NCI-H510A treated with DMSO at 0.1 percent for 48 hours (cell line): ENCODE measurements around the gene CTNND2.

Source experiments
- DNase-seq: peaks from one replicate; lab custom pipeline; 2025; lab: John Stamatoyannopoulos, UW

The CTNND2 gene

DNA sequence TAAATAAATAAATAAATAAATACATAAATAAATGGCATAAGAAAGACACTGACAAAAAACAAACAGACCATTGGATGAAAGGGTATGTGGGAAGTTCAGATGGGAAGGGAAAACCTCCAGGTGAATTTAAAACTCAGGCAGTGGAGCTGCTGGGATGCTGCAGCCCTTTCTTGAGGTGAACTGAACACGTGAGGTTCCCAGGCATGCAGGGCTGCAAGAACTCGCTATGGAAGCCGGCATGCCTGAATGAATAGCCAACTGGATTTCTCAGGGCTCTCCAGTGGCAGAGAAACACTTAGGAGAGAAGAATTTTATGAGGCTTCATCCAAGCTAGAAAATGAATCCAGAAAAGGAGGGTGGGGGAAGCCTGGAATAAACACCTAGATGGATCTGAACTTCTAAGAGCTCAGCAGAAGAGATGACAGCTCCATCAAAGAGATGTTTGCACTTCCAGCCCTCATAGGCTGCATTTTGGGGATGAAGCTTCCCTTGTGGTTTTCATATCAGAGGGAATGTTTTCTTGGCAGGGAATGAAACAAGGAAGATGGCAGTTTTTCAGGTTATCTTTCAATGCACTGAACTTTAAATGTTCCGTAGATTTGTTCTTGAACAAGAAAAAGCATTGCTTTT lies 919.0 kb downstream of the CTNND2 start:
- DNase-seq = no peak

DNA sequence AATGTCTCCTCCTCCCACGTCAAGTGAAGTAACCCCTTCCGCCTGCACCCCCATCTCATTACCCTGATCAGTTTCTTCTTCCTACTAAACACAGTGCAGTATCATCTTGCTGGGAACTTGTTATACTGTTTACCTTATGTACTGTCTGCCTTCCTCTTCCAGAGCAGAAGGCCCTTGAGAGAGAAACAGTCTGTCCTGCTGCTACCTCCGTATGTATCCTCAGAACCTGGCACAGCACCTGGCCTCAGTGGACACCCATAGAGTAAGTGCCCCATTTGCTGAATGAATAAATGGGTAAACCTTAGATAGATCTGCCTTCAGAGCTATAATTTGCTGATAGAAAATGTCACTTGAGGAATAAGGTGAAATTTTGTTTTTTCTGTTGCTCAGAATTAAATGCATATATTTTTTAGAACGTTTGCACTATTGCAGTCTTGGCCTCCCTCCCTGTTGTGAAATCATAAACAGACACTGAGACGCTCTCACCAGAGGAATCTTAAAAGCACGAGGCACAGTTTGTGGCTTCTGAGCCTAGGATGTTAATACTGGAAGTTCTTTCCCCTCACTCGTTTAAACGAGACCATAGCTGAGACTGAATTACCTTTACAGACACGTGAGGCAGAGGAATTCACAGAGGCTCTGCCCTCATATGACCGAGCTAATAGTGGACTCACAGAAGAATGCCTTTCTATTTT lies 920.1 kb downstream of the CTNND2 start:
- DNase-seq = no peak

DNA sequence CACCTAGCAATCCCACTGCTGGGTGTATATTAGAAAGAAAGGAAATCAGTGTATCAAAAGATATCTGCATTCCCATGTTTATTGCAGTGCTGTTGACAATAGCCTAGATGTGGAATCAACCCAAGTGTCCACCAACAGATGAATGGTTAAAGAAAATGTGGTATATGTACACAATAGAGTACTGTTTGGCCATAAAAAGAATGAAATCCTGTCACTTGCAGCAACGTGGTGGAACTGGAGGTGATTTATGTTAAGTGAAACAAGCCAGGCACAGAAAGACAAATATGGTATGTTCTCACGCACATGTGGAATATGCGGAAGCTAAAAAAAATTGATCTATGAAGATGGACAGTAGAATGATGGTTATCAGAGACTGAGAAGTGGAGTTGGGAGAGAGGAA lies 921.6 kb downstream of the CTNND2 start:
- no peak for DNase-seq

DNA sequence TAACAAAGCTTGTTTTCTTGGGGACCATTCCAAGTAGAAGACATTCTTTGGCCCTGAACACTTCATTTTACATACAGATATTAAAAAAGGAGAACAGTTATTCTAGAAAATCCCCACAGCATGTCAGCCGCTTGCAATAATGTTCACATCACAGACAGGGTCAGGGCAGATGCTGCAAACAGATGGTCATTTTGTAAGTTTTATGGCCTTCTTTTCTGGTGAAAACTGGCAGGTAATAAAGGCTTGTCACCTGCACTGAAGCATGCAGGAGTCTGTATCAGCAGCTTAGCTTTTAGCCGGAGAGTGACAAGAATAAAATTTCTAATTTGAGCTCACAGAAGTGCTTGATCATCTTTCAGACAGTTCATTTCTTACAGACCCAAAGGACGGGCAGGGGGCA lies 922.3 kb downstream of the CTNND2 start:
- DNase-seq = no peak

DNA sequence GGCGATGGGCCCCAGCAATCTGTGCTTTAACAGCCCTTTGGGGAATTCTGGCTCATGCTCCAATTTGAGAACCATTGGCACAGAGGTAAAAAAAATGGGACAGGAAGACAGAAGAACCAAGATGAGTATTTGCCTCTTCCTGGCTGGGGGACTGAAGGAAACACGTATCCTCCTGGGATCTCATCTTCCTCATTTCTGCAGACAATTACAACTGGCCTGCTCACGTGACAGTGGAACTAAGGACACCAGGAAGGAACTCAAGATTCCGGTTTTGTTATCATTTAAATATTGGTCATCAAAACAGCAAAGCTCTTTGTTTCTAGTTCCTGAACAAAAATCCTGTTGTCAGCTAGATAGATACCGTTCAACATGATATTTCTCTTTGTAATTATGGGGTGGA lies 927.2 kb downstream of the CTNND2 start:
- no peak for DNase-seq

DNA sequence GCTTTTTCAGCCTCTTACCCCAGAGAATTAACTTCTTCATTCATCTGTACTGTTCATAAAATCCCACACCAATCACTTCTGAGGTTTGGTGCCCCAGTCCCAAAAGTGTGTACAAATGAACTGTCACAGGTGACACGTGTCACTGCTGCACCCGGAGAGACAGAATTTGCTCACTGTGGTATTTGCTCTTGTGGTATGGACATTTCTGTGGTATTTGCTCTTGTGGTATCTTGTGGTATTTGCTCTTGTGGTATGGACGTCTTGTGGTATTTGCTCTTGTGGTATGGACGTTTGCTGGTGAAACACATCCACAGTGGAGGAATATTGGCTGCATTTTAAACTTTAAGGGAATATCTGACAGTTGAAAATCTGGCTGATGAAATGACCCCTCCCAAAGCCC lies 928.3 kb downstream of the CTNND2 start:
- no peak for DNase-seq

DNA sequence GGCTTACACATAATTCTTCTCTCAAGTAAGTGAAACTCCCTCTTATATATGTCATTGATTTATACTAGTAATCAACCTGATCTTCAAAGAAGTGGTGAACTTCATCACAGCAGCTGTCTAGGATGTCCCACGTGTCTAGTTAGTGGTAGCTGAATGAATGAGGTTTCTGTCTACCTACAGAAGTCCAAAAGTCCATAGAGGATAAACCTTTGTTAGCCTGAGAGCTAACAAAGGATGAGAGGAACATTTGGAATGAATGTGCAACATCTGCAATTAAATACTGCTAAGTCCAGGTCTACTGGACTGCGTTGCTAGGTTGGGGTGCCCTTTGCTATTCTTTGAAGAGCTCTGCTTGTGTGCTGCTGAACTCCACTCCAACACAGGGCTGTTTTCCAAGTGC lies 929.4 kb downstream of the CTNND2 start:
- DNase-seq = no peak

DNA sequence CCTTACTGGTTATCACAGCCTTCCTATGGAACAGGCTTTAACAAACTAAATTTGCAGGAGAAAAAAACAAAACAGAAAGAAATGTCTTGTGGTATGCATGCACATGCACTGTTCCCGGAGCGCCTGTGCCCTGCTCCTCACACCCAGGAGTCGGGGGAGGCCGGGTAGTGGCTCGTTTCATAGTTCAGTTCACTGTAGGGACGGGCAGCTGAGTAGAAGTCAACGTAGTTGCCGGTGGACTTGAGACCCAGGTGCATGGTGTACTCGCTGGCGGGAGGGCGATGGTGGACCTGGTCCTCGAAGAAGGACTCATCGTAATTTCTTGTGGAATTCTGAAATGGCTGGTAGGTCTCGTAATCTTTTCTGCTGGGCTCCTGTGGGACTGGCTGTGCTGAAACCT lies 930.9 kb downstream of the CTNND2 start:
- DNase-seq = no peak

DNA sequence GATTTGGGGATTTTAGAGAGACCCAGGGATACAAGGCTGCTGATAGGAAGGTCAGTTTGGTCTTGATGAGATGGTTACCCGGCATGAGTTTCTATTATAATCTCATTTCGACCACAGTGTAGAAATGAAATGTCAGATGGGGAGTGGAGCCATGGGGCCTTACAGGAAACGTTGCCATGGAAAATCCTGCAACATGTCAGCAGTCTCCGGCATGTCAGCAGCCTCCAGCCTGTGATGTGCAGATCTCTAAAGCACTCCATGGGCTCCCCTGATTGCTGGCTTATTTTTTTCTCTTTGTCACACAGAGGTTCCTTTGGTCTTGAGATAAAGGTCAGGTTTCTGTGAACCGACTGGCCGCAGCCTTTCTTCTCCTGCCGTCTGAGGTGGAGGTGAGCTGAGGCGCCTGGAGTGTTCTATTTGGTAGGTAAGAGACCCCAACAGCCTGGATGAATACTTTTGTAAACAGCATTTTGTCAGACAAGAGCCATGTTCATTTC lies 934.5 kb downstream of the CTNND2 start:
- no peak for DNase-seq

DNA sequence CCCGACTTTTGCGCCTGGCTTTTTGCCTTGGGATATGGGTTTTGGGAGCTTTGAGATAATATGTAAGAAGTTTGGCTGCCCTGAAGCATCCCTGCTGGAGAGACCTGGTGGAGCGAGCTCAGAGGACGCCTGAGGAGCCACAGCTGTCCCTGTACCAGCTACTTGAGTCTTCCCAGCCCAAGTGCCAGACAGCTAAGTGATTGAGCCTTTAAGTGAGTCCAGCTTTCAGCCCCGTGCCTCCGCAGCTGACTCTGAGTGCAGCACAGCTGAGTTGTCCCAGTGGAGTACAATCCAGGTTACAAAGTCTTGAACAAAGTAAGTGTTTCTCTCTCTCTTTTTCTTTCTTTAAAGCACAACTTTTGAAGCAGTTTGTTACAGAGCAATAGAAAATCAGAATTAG lies 939.4 kb downstream of the CTNND2 start:
- DNase-seq = no peak

DNA sequence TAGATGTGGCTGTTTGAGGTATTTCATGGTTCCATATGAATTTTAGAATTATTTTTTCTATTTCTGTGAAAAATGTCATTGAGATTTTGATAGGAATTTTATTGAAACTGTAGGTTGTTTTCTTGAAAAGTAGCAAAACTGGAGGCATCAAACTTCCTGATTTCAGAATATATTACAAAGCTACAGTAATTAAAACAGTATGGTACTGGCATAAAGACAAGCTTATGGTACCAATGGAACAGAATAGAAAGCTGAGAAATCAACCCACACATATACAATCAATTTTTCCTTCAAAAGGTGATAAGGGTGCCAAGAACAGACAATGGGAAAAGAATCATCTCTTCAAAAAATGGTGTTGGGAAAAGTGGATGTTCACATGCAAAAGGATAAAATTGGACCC lies 945.5 kb downstream of the CTNND2 start:
- no peak for DNase-seq

DNA sequence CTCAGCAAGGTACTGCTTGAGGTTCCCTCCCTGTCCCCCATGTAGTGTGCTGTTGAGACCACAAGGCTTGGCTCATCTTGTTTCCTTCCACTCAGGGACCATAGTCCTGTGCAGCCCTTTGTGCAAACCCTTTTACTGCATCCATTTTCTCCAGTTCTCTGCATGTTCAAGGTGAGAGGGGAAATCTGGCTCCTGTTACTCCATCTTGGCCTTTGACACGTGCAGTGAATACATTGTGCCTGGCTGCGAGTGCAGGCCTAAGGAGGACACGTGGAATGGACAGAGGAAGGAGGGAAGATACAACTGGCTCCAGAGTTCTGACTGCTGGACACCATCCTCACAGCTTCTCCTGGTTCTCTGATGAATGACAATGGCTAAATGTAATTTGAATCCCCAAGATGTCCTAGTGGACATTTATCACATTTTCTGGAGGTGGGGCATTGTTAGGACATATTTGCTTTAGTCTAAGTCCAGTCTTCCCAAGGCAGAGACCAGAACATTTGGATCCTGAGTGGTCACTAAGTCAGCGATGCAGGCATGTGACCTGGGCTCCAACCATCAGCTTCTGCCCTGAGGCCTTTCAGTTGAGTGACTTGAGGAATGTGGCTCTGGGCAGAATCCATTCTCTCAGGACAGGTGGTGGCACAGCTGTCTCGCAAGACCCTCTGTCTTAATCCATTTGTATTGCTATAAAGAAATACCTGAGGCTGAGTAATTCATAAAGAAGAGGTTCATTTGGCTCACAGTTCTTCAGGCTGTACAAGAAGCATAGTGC lies 954.2 kb downstream of the CTNND2 start:
- DNase-seq = no peak

DNA sequence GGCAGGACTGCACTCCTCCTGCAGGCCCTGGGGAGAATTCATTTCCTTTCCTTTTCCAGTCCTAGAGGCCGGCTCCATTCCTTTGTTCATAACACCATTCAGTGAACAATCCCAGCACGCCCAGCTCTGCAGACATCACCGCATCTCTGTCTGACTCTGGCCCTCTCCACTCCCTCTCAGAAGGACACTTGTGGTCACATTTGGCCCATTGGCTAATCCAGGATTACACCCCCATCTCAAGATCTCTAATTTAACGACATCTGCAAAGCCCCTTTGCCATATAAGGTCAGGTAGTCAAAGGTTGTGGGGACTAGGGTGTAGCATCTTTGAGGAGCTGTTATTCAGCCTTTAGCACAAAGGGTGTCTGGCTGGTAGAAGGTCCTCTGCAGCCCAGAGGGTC lies 958.2 kb downstream of the CTNND2 start:
- no peak for DNase-seq

DNA sequence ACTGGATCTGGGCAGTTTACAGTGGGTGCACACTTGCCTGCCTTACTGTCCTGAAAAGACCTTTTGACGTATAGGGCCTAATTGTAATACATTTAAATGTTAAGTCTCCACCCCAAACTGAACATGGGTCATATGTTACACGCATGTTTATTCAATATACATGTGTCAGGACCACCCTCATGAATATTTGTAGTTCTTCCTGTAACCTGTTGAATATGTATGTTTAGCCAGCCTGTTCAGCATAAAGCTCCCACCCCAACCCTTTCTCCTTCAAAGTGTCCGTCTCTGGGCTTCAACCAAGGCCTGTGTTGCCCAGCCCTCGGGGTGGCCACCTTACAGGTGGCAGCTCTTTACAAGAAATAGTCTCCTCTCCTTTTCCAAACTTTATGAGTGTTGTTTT lies 962.3 kb downstream of the CTNND2 start:
- DNase-seq = no peak

DNA sequence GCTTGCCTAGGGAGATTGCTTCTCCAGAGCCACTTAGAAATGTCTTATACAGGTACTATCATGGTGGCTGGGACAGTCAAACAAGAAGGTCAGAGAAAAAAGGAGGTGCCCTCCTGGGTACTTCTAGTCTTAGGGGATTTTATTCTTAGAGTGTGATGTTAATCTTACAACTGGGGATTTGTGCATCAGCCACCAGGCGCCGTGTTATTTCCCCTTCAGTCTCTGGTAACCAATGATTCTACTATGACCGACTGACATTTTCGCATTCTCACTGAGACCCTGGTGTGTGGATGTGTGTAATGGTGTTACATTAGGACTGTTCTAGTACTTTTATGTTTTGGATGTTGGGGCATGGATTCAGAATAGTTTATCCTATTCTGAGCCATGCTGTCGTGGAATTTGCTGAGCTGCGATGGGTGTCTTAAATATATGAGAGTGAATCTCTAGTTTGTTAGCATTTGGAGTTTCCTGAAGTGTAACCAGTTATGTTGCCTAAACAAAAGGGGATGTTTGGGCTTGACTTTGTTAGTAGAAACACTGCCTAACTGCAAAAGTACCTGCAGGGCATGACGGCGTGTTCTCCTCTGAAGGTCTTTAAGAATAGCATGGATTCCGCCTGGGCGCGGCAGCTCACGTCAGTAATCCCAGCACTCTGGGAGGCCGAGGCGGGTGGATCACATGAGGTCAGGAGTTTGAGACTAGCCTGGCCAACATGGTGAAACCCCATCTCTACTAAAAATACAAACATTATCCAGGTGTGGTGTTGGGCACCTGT lies 968.0 kb downstream of the CTNND2 start:
- DNase-seq = no peak

DNA sequence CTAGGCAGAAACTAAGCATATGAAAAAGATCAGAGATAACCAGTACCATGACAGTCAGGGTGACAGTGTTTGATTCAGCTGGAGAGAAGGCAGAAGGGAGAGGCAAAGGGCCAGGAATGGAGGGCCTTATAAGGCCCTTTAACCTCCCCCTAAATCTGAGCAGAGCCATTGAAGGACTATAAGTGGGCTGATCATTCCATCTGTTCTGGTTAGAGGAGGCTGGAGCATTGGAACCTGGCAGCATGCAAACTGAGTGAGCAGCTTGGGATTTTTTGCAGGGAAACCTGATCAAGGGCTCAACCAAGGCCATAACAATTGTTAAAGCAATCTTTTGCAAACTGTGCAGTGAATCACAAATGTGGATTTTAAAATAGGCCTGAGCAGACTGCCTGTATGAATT lies 968.7 kb downstream of the CTNND2 start:
- DNase-seq = no peak

DNA sequence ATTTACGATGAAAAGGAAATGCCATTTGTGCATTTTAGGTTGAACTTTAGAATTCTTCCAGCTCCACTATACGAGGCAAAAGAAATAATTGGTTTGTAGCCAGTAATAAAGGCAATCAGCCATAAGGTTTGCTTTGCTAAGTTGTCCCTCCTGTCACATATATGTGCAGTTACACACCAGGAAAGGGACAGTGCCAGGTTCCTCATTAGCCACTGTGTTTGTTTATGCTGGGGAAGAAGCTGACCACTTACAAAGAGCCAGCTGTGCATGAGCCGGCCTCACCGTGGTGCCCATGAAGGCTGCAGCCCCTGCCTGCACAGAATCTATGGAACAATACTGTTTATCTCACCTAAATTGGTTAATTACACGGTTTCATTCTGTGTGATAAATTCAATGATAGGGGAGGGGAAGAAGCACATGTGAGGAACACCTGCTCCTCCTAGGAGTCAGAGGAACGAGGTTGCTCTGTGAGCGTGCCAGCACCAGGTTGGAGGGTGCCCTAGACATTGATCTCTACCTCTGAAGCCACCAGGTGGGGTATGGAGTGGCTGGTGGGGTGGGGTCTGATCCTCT lies 969.4 kb downstream of the CTNND2 start:
- no peak for DNase-seq

DNA sequence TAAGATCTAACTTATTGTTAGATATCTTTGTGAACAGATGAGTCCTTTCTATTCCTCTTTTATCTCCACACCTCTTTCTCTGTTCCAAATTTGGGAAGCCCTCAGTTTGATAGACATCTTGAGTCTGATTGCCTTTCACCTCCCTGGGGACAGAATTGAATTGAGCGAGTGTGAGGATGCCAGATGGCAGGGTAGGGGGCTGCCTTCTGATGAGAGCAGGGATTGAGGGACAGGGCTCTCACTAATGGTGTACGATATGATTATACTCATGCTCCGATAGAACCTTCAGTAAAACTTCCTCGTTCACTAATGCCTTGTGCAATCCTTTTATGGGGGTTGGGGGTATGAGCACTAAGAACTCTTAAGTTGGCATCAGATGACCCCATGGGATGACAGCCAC lies 971.1 kb downstream of the CTNND2 start:
- no peak for DNase-seq

DNA sequence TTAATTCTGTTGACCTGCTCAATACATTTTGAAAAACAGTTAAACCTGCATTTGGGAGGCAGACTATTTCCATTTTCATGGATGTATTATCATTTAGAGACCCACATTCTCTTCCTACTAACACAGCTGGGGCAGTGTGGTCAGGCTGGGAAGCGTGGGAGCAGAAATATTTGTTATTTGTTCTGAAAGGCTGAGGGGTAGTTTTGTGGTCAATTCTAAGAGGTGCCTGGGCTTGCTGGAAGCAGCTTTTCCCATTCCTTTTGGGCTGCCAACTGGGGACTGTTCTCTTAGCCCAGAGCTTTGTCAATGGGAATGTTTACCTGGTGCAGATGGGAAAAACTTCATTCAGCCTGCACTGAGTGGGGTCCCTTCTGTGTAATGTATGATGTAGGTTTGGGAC lies 971.8 kb downstream of the CTNND2 start:
- no peak for DNase-seq

DNA sequence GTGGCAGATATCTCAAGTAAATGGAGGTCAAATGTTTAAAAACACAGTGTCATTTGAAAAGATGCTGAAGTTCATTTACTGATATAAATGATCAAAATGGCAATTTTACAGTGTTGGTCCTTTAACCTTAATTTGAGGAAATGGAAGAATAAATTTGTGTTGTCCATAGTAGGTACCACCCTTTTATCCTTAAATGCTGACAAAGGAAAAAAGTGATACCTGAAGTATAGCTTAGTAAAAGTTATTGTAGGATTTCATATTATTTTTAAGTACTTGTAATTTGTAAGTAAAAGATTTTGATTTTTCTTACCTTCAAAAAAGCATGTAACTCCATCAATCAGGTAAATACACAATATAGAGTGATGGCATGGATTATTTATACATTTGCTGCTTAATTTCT lies 976.6 kb downstream of the CTNND2 start:
- no peak for DNase-seq

DNA sequence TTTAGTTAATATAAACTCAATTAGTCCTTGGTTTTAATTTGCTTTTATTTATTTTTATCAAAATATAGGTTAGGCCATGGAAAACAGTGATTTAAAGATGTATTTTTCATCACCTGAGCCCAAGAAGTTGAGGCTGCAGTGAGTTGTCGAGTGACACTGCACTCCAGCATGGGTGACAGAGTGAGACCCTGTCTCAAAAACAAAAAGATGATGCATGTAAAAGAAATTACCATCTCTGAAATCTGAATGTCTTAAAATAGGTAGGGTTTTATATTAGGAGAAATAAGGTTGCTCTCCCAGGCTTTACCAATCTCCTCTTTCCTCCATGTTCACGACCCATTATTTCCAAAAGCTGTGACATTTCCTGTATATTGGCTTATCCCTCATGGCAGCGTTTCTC lies 980.9 kb downstream of the CTNND2 start:
- no peak for DNase-seq
